Thymus (tissue), 11 donors: ENCODE results near the gene HIVEP3. TPM values are rescaled to one million over a fixed set of nuclear protein-coding genes. Genes with fewer than 3 reads are reported as not detected.

Experiments
- DNase-seq, 9 donors: peaks; one replicate each; pipeline ENCODE4 v3.0.0-alpha.2; 2013; ENCODE audit warnings: low spot score in 9 of 9, low read depth in 6 of 9, missing footprints in 1 of 9
- H3K27ac ChIP-seq, 2 donors: one replicate each; pipeline ENCODE4 v1.5.1; 2013; ENCODE audit warnings: control low read depth in 1 of 2, low read depth in 1 of 2, low read length in 1 of 2, mild to moderate bottlenecking in 1 of 2, moderate library complexity in 1 of 2
- H3K27me3 ChIP-seq, 2 donors: one replicate each; pipeline ENCODE4 v1.5.1; 2013; ENCODE audit warnings: low read length in 1 of 2; ENCODE audit not compliant: control insufficient read depth in 2 of 2, insufficient read depth in 1 of 2
- H3K36me3 ChIP-seq, 2 donors: one replicate each; pipeline ENCODE4 v1.5.1; 2013; ENCODE audit warnings: low read length in 1 of 2, mild to moderate bottlenecking in 1 of 2, moderate library complexity in 1 of 2; ENCODE audit not compliant: control insufficient read depth in 2 of 2, insufficient read depth in 2 of 2
- H3K4me1 ChIP-seq, 2 donors: one replicate each; pipeline ENCODE4 v1.5.1; 2013; ENCODE audit warnings: low read length in 2 of 2; ENCODE audit not compliant: control insufficient read depth in 2 of 2, insufficient read depth in 2 of 2
- H3K4me3 ChIP-seq, 2 donors: one replicate each; pipeline ENCODE4 v1.5.1; 2013; ENCODE audit warnings: low read length in 2 of 2, control low read depth in 1 of 2, mild to moderate bottlenecking in 1 of 2
- H3K9me3 ChIP-seq, 2 donors: one replicate each; pipeline ENCODE4 v1.5.1; 2013; ENCODE audit warnings: low read length in 1 of 2, mild to moderate bottlenecking in 1 of 2; ENCODE audit not compliant: control insufficient read depth in 2 of 2, insufficient read depth in 1 of 2
- WGBS: extraction: QIAGEN DNeasy Blood & Tissue Kit; methylation state at CpG from one replicate; pipeline ENCODE4 v1.1.7; 2013; 5-methylcytosine and 5-hydroxymethylcytosine counted together
- polyA plus RNA-seq: library from polyadenylated mRNA; stranded (reverse); fragments of 200-250 nt; gene quantifications from one replicate; pipeline ENCODE4 v1.2.3, GENCODE V29; 2013
- total RNA-seq: library from RNA; stranded (reverse); fragments of 120-200 nt; gene quantifications from one replicate; pipeline ENCODE4 v1.2.4, GENCODE V29; 2013
- donor health status: healthy.

HIVEP3 gene
- total and polyA plus RNA-seq, 2 donors = 6.7 to 12.1 TPM

- no peaks in the 10 kb centered on the region for H3K4me1 ChIP-seq
- H3K27ac ChIP-seq = no peak overlapping the region
- 95% methylated on average over 6 of the region's 6 CpGs for WGBS
- H3K9me3 ChIP-seq = no peaks in the 10 kb centered on the region
- H3K4me3 ChIP-seq = no peak overlapping the region
- DNase-seq = no peak
- H3K27me3 ChIP-seq = peaks cover 0 to 2% of the 10 kb centered on the region in 2 donors
- H3K36me3 ChIP-seq = no peaks in the 10 kb centered on the region
Observed at GRCh38 chr1:41473738-41474362, 444.9 kb downstream of the HIVEP3 start.

DNA sequence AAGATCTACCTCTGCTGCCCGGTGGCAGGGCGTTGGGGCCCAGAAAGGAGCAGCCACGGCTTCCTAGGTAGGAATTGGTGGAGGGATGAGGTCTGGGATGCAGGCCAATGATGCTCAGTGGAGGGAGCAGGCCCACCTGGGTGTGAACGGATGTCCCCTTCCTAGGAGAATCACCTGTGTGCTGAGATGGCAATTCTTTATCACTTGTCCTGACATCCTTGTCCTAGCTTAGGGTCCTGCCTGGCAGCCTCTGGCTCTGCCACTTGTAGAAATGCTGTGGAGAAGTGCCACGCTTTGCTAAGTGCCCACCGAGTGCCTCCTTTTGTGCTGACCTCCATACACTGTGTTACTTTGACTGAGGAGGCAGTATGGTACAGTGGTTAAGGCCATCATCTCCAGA lies 447.1 kb downstream of the HIVEP3 start:
- 94% methylated on average over 6 of the region's 6 CpGs for WGBS
- H3K9me3 ChIP-seq = no peaks in the 10 kb centered on the region
- no peaks in the 10 kb centered on the region for H3K4me1 ChIP-seq
- H3K36me3 ChIP-seq = no peaks in the 10 kb centered on the region
- DNase-seq = no peak
- H3K4me3 ChIP-seq = no peak overlapping the region
- H3K27ac ChIP-seq = no peak overlapping the region
- peaks cover 0 to 2% of the 10 kb centered on the region in 2 donors for H3K27me3 ChIP-seq

DNA sequence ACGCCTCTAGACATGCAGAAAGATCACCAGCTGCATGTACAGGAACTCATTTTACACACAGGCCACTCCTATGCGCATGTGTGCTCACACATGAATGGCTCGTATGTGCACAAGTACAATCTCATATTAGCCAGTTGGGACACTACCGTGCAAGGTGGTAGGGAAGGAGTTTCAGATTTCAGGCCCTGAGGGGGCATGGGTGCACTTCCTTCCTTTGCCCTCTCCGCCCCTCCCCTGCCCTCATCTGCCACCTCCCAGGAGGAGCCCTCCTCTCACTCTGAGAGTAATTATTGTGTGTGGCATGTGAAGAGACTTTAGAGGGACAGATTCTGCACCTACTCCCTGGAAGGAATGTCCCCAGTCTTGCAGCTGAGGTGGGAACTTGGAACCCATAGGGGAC lies 449.0 kb downstream of the HIVEP3 start:
- DNase-seq = no peak
- WGBS = 79% methylated on average over 5 of the region's 5 CpGs
- Histone ChIP-seq H3K4me3 (no peak overlapping the region), H3K27ac (no peak overlapping the region), H3K4me1 (no peaks in the 10 kb centered on the region), H3K9me3 (no peaks in the 10 kb centered on the region), H3K27me3 (peaks cover 0 to 4% of the 10 kb centered on the region in 2 donors), H3K36me3 (no peaks in the 10 kb centered on the region)

DNA sequence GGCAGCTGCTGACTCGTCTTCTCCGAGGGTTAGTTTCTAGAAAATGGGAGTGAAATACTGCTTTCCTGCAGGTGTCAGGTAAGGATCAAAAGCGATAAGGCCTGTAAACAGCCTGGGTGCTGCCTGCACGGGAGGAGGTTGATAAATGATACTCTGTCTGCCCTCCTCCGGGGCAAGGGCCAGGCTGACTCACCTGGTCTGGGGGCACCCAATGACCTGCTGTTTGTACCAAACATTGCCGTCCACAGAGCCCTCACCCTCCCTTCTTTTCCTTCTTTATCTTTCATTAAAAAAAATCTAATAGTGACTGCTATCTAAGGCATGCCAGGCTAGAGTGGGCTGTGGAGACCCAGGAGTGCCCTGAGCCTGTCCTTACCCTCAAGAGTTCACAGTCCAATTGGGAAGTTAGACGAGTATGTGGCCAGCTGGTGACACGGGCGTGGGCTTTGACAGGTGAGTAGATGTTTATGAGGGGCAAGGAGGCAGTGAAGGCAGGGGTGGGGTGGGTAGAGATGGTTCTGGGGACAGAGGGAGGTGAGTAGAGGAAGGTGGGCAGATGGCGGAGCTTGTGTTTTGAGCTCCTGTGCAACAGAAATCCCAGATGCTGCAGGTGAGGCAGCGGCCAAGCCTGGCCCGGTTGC lies 450.5 kb downstream of the HIVEP3 start:
- DNase-seq = no peak
- peaks cover 0 to 4% of the 10 kb centered on the region in 2 donors for H3K27me3 ChIP-seq
- H3K27ac ChIP-seq = no peak overlapping the region
- WGBS = 92% methylated on average over 12 of the region's 12 CpGs
- H3K4me3 ChIP-seq = no peak overlapping the region
- H3K9me3 ChIP-seq = no peaks in the 10 kb centered on the region
- H3K4me1 ChIP-seq = no peaks in the 10 kb centered on the region
- H3K36me3 ChIP-seq = no peaks in the 10 kb centered on the region

DNA sequence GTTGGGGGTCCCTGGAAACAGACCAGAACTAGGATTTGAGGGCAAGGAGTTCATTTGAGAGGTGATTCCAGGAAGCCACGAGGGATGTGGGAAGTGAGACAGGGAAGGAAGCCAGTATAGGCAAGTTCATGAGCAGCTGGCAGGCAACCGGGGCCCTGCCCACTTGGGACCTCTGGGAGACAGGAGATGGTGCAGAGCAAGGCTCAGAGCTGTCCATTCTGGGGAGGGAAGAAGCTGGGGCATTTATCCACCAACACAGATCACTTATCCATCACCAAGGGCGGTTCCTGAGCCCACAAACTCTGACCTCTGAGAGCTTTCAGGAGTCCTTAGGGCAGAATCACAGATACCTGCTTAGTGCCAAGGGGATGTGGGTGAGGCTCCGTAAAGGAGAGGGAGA lies 451.0 kb downstream of the HIVEP3 start:
- H3K9me3 ChIP-seq = no peaks in the 10 kb centered on the region
- DNase-seq = no peak
- no peaks in the 10 kb centered on the region for H3K4me1 ChIP-seq
- 72% methylated on average over 4 of the region's 4 CpGs for WGBS
- no peaks in the 10 kb centered on the region for H3K36me3 ChIP-seq
- no peak overlapping the region for H3K27ac ChIP-seq
- no peak overlapping the region for H3K4me3 ChIP-seq
- H3K27me3 ChIP-seq = peaks cover 0 to 4% of the 10 kb centered on the region in 2 donors

DNA sequence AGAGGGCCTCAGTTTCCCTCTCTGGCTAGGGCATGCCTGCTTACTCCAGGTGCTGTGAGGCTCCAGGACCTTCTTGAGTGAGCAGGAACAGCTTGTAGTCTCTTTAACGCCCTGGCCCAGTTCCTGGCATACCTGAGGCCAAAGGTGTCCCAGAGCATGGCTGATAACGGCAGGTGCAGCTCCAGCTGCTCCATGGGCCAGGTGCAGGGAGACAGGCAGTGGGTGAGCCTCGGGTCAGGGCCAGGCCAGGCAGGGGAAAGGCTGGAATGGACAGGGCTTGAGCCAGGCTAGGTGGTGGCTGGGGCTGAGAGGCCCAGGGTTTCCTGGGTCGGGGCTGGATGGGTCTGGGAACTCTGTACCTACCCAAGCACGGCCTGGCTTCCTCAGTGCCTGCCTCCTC lies 452.6 kb downstream of the HIVEP3 start:
- Histone ChIP-seq H3K9me3 (no peaks in the 10 kb centered on the region), H3K36me3 (no peaks in the 10 kb centered on the region), H3K27me3 (peaks cover 0 to 2% of the 10 kb centered on the region in 2 donors), H3K4me1 (no peaks in the 10 kb centered on the region), H3K4me3 (no peak overlapping the region), H3K27ac (no peak overlapping the region)
- 93% methylated on average over 5 of the region's 5 CpGs for WGBS
- no peak for DNase-seq

DNA sequence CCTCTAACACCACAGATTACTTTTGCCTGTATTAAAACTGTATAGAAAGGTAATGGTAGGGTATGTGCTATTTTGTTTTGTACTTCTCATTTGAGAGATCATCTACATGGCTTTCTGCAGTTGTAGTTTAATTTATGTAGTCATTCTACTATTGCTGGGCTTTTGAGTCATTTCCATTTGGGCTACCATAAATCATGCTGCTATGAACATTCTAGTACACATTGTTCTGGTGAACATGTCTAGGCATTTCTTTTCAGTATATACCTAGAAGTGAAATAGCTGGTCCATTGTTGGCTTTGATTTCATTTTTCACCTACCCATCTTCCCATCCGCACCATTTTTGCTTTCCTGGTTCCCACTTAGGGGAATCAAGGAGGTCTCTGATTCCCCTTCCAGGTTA lies 453.0 kb downstream of the HIVEP3 start:
- DNase-seq = no peak
- Histone ChIP-seq H3K4me1 (no peaks in the 10 kb centered on the region), H3K27me3 (peaks cover 0 to 2% of the 10 kb centered on the region in 2 donors), H3K4me3 (no peak overlapping the region), H3K36me3 (no peaks in the 10 kb centered on the region), H3K9me3 (no peaks in the 10 kb centered on the region), H3K27ac (no peak overlapping the region)
- 100% methylated on average over 1 of the region's 1 CpG for WGBS

DNA sequence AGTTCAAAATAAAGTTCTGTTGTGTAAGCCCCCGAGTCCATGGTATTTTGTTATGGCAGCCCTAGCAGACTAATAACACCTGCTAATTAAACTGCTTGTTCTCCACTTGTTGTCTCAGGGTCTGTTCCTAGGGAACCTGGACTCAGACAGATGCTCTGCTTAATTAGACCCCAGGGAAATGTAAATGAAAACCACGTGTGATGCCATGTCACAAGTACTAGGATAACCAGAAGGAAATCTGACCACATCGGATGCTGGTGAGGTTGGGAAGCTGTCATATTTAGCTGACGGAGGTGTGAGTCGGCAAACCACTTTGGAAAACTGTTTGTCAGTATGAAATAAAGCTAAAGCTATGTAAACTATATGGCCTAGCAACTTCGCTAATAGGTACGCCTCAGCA lies 453.8 kb downstream of the HIVEP3 start:
- WGBS = 96% methylated on average over 7 of the region's 7 CpGs
- H3K9me3 ChIP-seq = no peaks in the 10 kb centered on the region
- H3K4me3 ChIP-seq = no peak overlapping the region

GRCh38 chr1:41463516-41463915 lies 455.2 kb downstream of the HIVEP3 start:
- DNase-seq = no peak
- WGBS = 95% methylated on average over 2 of the region's 2 CpGs
- Histone ChIP-seq H3K4me3 (no peak overlapping the region), H3K36me3 (no peaks in the 10 kb centered on the region), H3K27ac (no peak overlapping the region), H3K9me3 (no peaks in the 10 kb centered on the region), H3K4me1 (no peaks in the 10 kb centered on the region), H3K27me3 (peaks cover 0 to 3% of the 10 kb centered on the region in 2 donors)

More for the DNA sequence above, 453.8 kb downstream of the HIVEP3 start:
- H3K27ac ChIP-seq = no peak overlapping the region
- H3K36me3 ChIP-seq = no peaks in the 10 kb centered on the region
- no peak for DNase-seq
- H3K27me3 ChIP-seq = peaks cover 0 to 2% of the 10 kb centered on the region in 2 donors
- H3K4me1 ChIP-seq = no peaks in the 10 kb centered on the region
